DOHH2 (cell line): ENCODE measurements around the gene RGS7.

Experiments used
- H3F3A ChIP-seq: fragments of 200-600 bp; sonication (generic), shearing (Covaris generic); 2 replicates; pipeline ENCODE4 v1.6.0; 2016; ENCODE audit warnings: antibody characterized with exemption, mild to moderate bottlenecking; ENCODE audit not compliant: control insufficient read depth, insufficient read depth
- H3K27ac ChIP-seq: fragments of 200-600 bp; sonication (generic); 2 replicates; pipeline ENCODE4 v1.5.1; 2014; ENCODE audit warnings: low read depth, mild to moderate bottlenecking, low read length, moderate library complexity
- H3K27me3 ChIP-seq: fragments of 200-600 bp; sonication (generic); 2 replicates; pipeline ENCODE4 v1.6.1; 2014; ENCODE audit warnings: mild to moderate bottlenecking, low read length, mixed read lengths; ENCODE audit not compliant: control insufficient read depth
- H3K36me3 ChIP-seq: fragments of 200-600 bp; sonication (generic); 2 replicates; pipeline ENCODE4 v1.6.1; 2014; ENCODE audit warnings: mild to moderate bottlenecking, low read length, moderate library complexity, mixed read lengths; ENCODE audit not compliant: control insufficient read depth
- H3K4me1 ChIP-seq: fragments of 200-600 bp; sonication (generic); 2 replicates; pipeline ENCODE4 v1.6.1; 2014; ENCODE audit warnings: mild to moderate bottlenecking, low read length, mixed read lengths; ENCODE audit not compliant: control insufficient read depth
- H3K4me2 ChIP-seq: fragments of 200-600 bp; sonication (generic); 2 replicates; pipeline ENCODE4 v1.6.0; 2014; ENCODE audit warnings: mild to moderate bottlenecking, low read length, moderate library complexity
- H3K4me3 ChIP-seq: fragments of 200-600 bp; sonication (generic); 2 replicates; pipeline ENCODE4 v1.5.1; 2014; ENCODE audit warnings: mild to moderate bottlenecking, low read length, mixed read lengths
- H3K79me2 ChIP-seq: fragments of 200-600 bp; sonication (generic); 2 replicates; pipeline ENCODE4 v1.6.1; 2014; ENCODE audit warnings: mild to moderate bottlenecking, low read length, mixed read lengths; ENCODE audit not compliant: control insufficient read depth
- H3K9me2 ChIP-seq: fragments of 200-600 bp; sonication (generic); replicated peaks from 2 replicates; pipeline ENCODE4 v1.6.1; 2014; ENCODE audit warnings: mild to moderate bottlenecking, low read length, mixed read lengths; ENCODE audit not compliant: control insufficient read depth
- H3K9me3 ChIP-seq: fragments of 200-600 bp; sonication (generic); 2 replicates; pipeline ENCODE4 v1.6.1; 2014; ENCODE audit warnings: antibody characterized with exemption, low read length, mixed read lengths; ENCODE audit not compliant: control insufficient read depth, insufficient read depth
- H4K20me1 ChIP-seq: fragments of 200-600 bp; sonication (generic); 2 replicates; pipeline ENCODE4 v1.6.0; 2014; ENCODE audit warnings: low read depth, mild to moderate bottlenecking, antibody characterized with exemption, low read length, moderate library complexity; ENCODE audit not compliant: control insufficient read depth, insufficient read depth
- EZH2phosphoT487 ChIP-seq: fragments of 200-600 bp; sonication (generic); IDR thresholded peaks from 2 replicates; pipeline ENCODE4 v1.6.1; 2017; ENCODE audit warnings: borderline replicate concordance, mild to moderate bottlenecking, antibody characterized with exemption, low read length, moderate library complexity, mixed read lengths
- TF ChIP-seq, protein P1 (sequence below): fragments of 200-600 bp; sonication (generic); IDR thresholded peaks from one replicate; pipeline ENCODE4 v1.5.1; 2014; ENCODE audit warnings: antibody characterized with exemption, mild to moderate bottlenecking, low read depth, low read length; ENCODE audit not compliant: poor library complexity, severe bottlenecking

RGS7 gene

DNA sequence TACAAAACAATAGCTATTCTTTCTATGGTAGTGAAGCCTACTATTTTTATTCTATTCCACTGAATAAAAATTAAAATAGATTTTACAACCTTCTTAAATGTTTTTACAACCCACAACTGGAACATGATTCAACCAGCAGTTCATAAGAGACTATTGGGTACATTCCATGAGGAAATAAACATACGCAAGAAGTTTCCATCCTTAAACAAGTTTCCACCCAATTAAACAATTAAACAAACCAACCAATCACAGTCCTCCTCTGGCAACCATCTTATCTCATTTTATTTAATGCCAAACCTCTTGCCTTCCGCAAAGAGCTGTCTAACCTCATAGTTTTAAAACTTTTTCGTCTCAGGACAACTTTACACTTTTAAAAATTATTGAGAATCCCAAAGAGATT is 239.0 kb downstream of the RGS7 start:
- H3K36me3 ChIP-seq = no peaks in the 10 kb centered on the region
- H3K9me2 ChIP-seq = no peaks in the 10 kb centered on the region
- H3K27ac ChIP-seq = no peak overlapping the region
- no peaks in the 10 kb centered on the region for H3F3A ChIP-seq
- no peak overlapping the region for H3K4me3 ChIP-seq
- no peak for TF ChIP-seq EZH2phosphoT487
- TF ChIP-seq, protein P1, sequence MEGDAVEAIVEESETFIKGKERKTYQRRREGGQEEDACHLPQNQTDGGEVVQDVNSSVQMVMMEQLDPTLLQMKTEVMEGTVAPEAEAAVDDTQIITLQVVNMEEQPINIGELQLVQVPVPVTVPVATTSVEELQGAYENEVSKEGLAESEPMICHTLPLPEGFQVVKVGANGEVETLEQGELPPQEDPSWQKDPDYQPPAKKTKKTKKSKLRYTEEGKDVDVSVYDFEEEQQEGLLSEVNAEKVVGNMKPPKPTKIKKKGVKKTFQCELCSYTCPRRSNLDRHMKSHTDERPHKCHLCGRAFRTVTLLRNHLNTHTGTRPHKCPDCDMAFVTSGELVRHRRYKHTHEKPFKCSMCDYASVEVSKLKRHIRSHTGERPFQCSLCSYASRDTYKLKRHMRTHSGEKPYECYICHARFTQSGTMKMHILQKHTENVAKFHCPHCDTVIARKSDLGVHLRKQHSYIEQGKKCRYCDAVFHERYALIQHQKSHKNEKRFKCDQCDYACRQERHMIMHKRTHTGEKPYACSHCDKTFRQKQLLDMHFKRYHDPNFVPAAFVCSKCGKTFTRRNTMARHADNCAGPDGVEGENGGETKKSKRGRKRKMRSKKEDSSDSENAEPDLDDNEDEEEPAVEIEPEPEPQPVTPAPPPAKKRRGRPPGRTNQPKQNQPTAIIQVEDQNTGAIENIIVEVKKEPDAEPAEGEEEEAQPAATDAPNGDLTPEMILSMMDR = no peak
- no peaks in the 10 kb centered on the region for H3K27me3 ChIP-seq
- H3K79me2 ChIP-seq = no peaks in the 10 kb centered on the region
- no peaks in the 10 kb centered on the region for H3K9me3 ChIP-seq
- no peaks in the 10 kb centered on the region for H3K4me1 ChIP-seq
- H3K4me2 ChIP-seq = no peak overlapping the region
- H4K20me1 ChIP-seq = no peaks in the 10 kb centered on the region

DNA sequence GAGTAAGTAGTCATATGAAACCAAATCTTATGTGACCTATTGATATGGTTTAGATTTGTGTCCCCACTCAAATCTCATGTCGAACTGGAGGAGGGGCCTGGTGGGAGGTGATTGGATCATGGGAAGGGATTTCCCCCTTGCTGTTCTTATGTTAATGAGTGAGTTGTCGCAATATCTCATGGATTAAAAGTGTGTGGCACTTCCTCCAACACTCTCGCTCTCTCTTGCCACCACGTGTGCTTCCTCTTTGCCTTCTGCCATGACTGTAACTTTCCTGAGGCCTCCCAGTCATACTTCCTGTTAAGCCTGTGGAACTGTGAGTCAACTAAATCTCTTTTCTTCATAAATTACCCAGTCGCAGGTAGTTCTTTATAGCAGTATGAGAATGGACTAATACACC is 241.2 kb downstream of the RGS7 start:
- Histone ChIP-seq H3K4me1 (no peaks in the 10 kb centered on the region), H3K4me3 (no peak overlapping the region), H3K36me3 (no peaks in the 10 kb centered on the region), H3F3A (no peaks in the 10 kb centered on the region), H3K27ac (no peak overlapping the region), H3K27me3 (no peaks in the 10 kb centered on the region), H3K79me2 (no peaks in the 10 kb centered on the region), H3K9me3 (no peaks in the 10 kb centered on the region), H3K4me2 (no peak overlapping the region), H3K9me2 (no peaks in the 10 kb centered on the region), H4K20me1 (no peaks in the 10 kb centered on the region)
- TF ChIP-seq, protein P1 = no peak
- no peak for TF ChIP-seq EZH2phosphoT487

DNA sequence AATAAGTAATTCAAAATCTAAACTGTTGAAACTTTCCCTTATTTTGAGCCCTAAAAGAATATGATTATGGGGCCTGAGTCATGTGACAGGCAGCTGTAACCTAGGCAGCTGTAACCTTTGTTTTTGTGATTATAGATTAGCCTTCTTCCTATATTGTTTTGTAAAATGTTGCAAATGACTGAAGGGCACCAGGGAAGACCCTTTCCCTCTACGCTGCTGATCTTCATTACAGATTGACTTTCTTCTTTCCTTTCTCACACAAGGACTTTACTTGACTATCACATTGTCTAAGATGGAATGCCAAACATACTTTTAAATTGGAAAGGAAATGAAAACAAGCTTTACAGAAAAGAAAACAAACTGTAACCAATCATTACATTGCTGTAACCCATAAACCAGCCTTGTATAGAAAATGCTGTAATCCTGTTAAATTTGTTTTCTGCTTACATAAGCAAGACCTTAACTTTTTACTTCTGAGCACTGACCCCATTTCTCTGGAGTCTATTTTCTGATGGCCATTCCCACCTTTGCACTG is 242.2 kb downstream of the RGS7 start:
- no peak overlapping the region for H3K4me2 ChIP-seq
- no peak overlapping the region for H3K4me3 ChIP-seq
- H3K27ac ChIP-seq = no peak overlapping the region
- no peaks in the 10 kb centered on the region for H4K20me1 ChIP-seq
- H3K79me2 ChIP-seq = no peaks in the 10 kb centered on the region
- no peaks in the 10 kb centered on the region for H3K4me1 ChIP-seq
- H3F3A ChIP-seq = no peaks in the 10 kb centered on the region
- TF ChIP-seq EZH2phosphoT487 = no peak
- TF ChIP-seq, protein P1 = no peak
- H3K9me3 ChIP-seq = no peaks in the 10 kb centered on the region
- no peaks in the 10 kb centered on the region for H3K9me2 ChIP-seq
- H3K36me3 ChIP-seq = no peaks in the 10 kb centered on the region
- H3K27me3 ChIP-seq = no peaks in the 10 kb centered on the region

DNA sequence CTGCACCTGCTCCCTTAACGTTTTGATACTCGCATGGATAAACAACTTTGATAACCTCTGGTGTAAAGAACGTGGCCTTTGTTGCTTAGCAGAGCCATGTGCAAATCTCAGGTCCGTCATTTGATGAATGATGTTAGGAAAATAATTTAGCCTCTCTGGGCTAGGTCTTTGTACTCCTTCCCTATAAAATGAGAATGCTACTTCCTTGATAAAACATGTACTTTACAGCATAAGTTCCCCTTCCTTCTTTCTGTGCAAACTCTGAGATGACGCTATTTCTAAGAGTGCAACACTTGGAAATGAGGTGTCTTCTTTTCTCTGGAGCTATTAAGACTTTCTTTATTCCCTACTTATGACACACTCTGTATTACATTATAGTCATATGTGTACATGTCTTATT is 243.4 kb downstream of the RGS7 start:
- Histone ChIP-seq H4K20me1 (no peaks in the 10 kb centered on the region), H3K27ac (no peak overlapping the region), H3F3A (no peaks in the 10 kb centered on the region), H3K4me1 (no peaks in the 10 kb centered on the region), H3K4me3 (no peak overlapping the region), H3K27me3 (no peaks in the 10 kb centered on the region), H3K79me2 (no peaks in the 10 kb centered on the region), H3K4me2 (no peak overlapping the region), H3K9me2 (no peaks in the 10 kb centered on the region), H3K9me3 (no peaks in the 10 kb centered on the region), H3K36me3 (no peaks in the 10 kb centered on the region)
- TF ChIP-seq, protein P1 = no peak
- TF ChIP-seq EZH2phosphoT487 = no peak
